Measurements from ENCODE around the gene ARNT2. TPM values are rescaled to one million over a fixed set of nuclear protein-coding genes. Genes with fewer than 3 reads are reported as not detected.

Gene ARNT2
- total and polyA plus RNA-seq, 2 experiments from 2014 or later = 4.6 to 11.6 TPM

GRCh38 chr15:80432345-80432702 is 28.1 kb downstream of the ARNT2 start:
- no peaks in the 10 kb centered on the region for H3K36me3 ChIP-seq (ENCODE audit: insufficient read depth)
- no peaks in the 10 kb centered on the region for H3F3A ChIP-seq (replicated peaks; ENCODE audit: low read depth)
- H2AFZ ChIP-seq = no peak overlapping the region
- no peak overlapping the region for H3K4me3 Mint-ChIP-seq
- no peak overlapping the region for H3K27ac ChIP-seq (ENCODE audit: low read depth)
- peaks cover 5% of the 10 kb centered on the region; the same call in 1 of the 2 replicates for H3K9me2 ChIP-seq (ENCODE audit: insufficient read depth)
- TF ChIP-seq EZH2phosphoT487 (IDR thresholded peaks at IDR 0.05; ENCODE audit: unreplicated experiment) = no peak
- no peaks in the 10 kb centered on the region for H3K9me3 Mint-ChIP-seq
- no peak overlapping the region for H3K27ac Mint-ChIP-seq
- H3K27me3 ChIP-seq (ENCODE audit: insufficient read depth) = no peaks in the 10 kb centered on the region
- H3K79me2 ChIP-seq (replicated peaks; ENCODE audit: insufficient read depth) = no peaks in the 10 kb centered on the region
- peaks cover 9% of the 10 kb centered on the region for H3K4me1 Mint-ChIP-seq
- no peak for ATAC-seq
- H3K36me3 Mint-ChIP-seq (ENCODE audit: low read depth) = no peaks in the 10 kb centered on the region; the same call in 2 of the 3 replicates
- no peak for DNase-seq (ENCODE audit: low spot score)
- H3K4me1 ChIP-seq (ENCODE audit: insufficient read depth) = no peaks in the 10 kb centered on the region
- H3K27me3 Mint-ChIP-seq (ENCODE audit: insufficient read depth, low read depth, poor library complexity) = peaks cover 11% of the 10 kb centered on the region
- no peak overlapping the region for H3K4me3 ChIP-seq
- no peak overlapping the region for H3K4me2 ChIP-seq
- peaks cover 4% of the 10 kb centered on the region; the same call in 1 of the 2 replicates for H4K20me1 ChIP-seq (replicated peaks; ENCODE audit: insufficient read depth)

GRCh38 chr15:80433836-80434235 is 29.7 kb downstream of the ARNT2 start:
- TF ChIP-seq ZNF462 (CRISPR knock-in tag; IDR thresholded peaks at IDR 0.05) (no peak), ZNF114 (CRISPR knock-in tag; IDR thresholded peaks at IDR 0.05) (no peak), JUNB (IDR thresholded peaks at IDR 0.05; ENCODE audit: unreplicated experiment) (no peak), CREB1 (CRISPR knock-in tag; IDR thresholded peaks at IDR 0.05; ENCODE audit: low read depth) (no peak), STAT1 (IDR thresholded peaks at IDR 0.05; ENCODE audit: unreplicated experiment) (no peak), ZNF331 (CRISPR knock-in tag; IDR thresholded peaks at IDR 0.05; ENCODE audit: low read depth) (no peak), ETS1 (IDR thresholded peaks at IDR 0.05) (no peak), NANOG (IDR thresholded peaks at IDR 0.05; ENCODE audit: borderline replicate concordance) (no peak), CTCF (conservative IDR thresholded peaks at IDR 0.05; ENCODE audit: low read depth in 2 of 2) (no peak), EZH2 (IDR thresholded peaks at IDR 0.05; ENCODE audit: low read depth, unreplicated experiment) (no peak)
- Histone ChIP-seq H3F3A (replicated peaks; ENCODE audit: low read depth) (no peaks in the 10 kb centered on the region), H4K20me1 (replicated peaks; ENCODE audit: insufficient read depth) (no peaks in the 10 kb centered on the region; the same call in 1 of the 2 replicates), H3K27ac (ENCODE audit: low read depth) (no peak overlapping the region), H3K4me2 (no peak overlapping the region), H2AFZ (no peak overlapping the region), H3K4me1 (ENCODE audit: insufficient read depth) (no peaks in the 10 kb centered on the region), H3K4me3 (no peak overlapping the region), H3K9me2 (ENCODE audit: insufficient read depth) (peaks cover 5% of the 10 kb centered on the region; the same call in 1 of the 2 replicates), H3K27me3 (ENCODE audit: insufficient read depth) (no peaks in the 10 kb centered on the region), H3K36me3 (ENCODE audit: insufficient read depth) (no peaks in the 10 kb centered on the region), H3K79me2 (replicated peaks; ENCODE audit: insufficient read depth) (no peaks in the 10 kb centered on the region)
- H3K36me3 Mint-ChIP-seq (ENCODE audit: low read depth) = no peaks in the 10 kb centered on the region; the same call in 2 of the 3 replicates
- DNase-seq (ENCODE audit: low spot score) (no peak), ATAC-seq (no peak)
- H3K27ac Mint-ChIP-seq = no peak overlapping the region
- H3K4me1 Mint-ChIP-seq = peaks cover 12% of the 10 kb centered on the region
- H3K27me3 Mint-ChIP-seq (ENCODE audit: insufficient read depth, low read depth, poor library complexity) = peaks cover 11% of the 10 kb centered on the region
- no peaks in the 10 kb centered on the region for H3K9me3 Mint-ChIP-seq
- no peak overlapping the region for H3K4me3 Mint-ChIP-seq
